Activated CD4-positive, alpha-beta T cell treated with anti-CD3 and anti-CD28 coated beads for 24 hours (primary cell): Measurements from ENCODE around the gene RNASE12.
"Not testable (repeated sequence)": the region's sequence is repeated elsewhere in the genome, so short reads cannot be mapped to it uniquely, and the experiment has no call there.

Experiments used
- DNase-seq, 2 donors: peaks; one replicate each; pipeline ENCODE4 v3.0.0-alpha.2; 2020; ENCODE audit warnings: low read depth in 2 of 2

RNASE12 gene

DNA sequence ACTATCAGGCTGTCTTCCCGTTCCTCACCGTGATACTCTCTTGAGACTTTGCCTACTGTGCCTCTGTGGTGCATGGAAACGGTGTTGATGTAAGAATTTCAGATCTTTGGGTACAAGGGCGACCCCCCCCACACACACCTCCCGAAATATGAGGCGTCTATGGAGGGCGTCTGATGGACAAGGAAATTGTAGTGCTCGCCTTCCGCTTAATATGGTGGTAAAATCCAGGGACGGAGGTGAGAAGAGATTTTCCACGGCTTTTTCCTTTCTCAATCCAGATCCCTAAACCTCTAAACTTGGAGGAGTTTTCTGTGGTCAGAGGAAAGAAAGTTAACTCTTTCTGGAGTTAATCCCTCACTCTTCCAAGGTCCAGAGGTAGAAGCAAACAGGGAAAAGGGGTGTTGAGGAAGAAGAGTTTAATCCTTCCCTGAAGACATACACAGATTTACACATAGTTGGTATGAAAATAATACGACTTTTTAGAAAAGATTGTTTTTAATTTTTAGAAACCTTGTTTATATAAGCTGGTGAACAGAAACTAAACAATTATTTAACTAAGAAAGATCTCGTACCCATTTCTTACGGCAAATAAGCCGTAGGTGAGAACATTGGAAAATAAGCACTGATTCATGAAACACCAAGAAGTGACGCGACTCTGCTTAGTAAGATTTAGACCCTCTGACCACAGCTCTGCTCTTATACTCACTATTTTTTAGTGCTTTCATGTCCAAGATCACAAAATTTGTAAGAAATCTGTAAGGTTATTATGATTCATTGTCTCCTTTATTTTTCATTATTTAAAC, 23.1 kb upstream of the RNASE12 start:
- DNase-seq = no peak

DNA sequence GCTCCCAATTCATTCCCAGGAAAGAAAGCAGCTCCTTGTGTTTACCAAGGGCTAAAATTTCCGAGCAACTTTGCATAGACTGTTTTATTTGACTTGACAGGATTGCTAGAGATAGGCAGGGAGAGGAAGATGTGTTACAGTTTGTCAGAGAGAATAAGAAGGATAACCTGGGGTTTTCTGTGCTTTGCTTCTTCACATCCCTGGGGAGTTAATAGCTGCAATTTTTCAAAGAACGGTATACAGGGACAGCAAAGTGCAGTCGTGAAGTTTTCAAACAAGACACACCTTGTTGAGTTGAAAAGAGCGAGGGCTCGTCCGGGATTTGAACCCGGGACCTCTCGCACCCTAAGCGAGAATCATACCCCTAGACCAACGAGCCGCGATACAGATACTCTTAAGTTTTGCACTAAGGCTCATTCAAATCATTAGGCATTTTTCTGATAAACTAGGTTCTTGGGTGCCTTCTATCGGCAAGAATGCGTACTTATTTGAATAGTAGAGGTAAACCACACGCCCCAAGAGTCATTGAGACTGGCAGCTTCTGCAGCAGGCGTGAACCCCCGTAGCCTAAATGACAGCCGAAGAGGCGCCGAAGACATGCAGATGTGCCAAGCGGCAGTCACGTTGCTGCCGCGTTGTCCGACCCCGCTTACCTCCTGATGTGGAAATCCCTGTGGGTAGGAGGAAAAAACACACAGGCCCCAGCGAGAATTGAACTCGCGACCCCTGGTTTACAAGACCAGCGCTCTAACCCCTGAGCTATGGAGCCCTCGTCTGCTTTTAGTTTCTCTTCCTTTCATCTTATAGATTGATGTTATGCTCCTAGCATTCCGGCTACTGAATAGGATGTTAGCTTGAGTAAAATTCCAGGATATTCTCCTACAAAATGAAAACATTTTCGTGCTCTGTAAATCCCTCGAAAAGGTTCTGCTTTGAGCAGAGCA, 22.2 kb upstream of the RNASE12 start:
- peak; percentile 73 to 78 for DNase-seq

DNA sequence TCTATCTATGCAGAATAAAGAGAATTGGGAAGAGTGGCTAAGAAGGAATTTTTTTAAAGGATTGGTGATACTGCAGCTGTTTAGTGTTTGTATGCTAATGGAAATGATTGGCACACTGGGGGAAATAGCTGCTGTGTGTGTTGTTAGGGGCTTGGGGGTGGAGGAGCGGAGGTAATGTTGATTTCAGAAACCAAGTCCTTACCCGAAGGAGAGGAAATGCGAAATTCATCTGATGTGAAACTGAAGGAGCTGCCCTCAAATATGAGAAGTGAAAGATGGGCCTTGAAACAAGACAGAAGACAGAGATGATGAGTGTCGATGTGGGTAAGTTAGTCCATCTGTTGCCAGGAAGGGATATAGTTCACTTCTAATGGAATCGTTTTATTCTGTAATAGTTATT, 21.2 kb upstream of the RNASE12 start:
- DNase-seq = no peak

DNA sequence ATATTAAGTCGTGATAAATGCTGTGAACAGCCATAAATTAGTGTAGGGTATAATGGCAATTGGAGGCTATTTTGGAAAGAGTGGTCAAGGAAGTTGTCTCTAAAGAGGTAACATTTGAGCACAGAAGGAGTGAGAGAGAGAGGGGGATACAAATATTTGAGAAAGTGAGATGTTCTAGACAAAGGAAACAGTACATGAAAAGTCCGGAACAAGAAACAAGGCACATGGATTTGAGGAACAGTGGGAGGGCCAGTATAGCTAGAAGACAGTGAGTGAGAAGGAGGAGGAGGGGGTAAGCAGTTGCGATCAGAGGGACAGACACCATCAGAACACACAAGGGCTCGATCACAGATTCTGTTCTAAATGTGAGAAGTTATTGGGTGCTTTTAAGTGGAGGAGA, 20.1 kb upstream of the RNASE12 start:
- no peak for DNase-seq

DNA sequence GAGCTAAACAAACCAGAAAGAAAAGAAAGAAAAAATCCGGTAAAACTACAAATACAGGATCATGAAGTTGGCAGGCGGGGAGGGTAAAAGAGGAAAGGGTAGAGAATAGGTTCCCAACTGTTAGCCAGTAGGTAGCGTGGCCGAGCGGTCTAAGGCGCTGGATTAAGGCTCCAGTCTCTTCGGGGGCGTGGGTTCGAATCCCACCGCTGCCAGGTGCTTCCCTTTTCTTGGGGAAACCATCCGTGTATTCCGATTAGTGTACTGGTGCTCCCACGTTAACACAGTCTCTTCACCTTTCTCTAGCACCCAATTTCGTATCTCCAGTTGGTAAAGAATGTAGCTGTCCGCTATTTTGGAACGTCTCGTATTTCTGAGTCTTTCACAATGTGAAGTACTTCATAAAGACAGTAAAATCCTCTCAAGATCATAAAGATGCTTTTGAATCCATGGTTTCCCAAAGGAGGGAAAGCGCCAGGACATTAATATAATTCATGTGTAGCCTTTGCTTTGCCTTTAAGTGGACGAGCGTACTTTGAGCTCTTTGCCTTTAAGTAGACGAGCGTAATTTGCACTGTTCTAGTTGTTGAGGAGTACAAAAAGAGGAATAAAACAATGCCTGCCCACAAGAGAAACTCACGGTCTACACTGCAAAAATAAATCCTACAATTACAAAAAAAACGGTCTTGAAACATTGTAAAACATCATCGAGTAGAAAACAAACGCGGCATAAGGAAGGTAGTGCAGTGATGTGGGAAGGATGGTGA, 19.0 kb upstream of the RNASE12 start:
- DNase-seq = peak; percentile 72 to 80

DNA sequence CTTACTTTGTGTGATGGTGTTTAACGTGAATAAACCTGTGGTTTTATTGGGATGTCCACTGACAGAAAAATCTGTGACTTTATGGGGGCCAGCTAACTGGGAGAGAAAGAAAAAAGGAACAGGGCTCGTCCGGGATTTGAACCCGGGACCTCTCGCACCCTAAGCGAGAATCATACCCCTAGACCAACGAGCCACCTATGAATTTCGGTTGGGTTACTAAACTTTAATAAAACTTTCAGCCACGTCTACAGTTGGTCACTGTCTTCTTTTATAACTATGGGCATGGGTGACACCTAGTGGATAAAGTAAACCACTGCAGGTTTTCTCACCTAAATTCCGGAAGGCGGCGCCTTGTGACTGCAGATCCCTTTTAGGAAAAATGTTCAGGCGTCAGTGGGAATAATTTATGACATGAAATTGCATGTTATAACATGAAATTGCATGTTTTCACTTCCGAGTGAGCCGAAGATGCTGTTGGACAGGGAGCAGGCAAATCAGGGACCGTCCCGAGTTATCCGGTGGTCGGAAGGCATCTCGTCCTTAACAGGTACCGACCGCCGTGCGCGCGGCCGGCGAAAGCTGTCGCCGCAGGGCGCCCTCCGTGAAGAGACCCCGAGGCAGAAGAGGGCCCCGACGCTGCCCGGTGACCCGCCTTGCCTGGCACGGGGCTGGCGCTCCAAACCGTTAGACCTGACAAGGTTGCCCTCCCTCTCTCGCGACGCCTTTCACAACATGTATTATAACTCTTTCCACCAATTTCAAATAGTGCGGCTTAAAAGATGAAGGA, 18.2 kb upstream of the RNASE12 start:
- DNase-seq = peak in 1 of 2 donors; percentile 53

DNA sequence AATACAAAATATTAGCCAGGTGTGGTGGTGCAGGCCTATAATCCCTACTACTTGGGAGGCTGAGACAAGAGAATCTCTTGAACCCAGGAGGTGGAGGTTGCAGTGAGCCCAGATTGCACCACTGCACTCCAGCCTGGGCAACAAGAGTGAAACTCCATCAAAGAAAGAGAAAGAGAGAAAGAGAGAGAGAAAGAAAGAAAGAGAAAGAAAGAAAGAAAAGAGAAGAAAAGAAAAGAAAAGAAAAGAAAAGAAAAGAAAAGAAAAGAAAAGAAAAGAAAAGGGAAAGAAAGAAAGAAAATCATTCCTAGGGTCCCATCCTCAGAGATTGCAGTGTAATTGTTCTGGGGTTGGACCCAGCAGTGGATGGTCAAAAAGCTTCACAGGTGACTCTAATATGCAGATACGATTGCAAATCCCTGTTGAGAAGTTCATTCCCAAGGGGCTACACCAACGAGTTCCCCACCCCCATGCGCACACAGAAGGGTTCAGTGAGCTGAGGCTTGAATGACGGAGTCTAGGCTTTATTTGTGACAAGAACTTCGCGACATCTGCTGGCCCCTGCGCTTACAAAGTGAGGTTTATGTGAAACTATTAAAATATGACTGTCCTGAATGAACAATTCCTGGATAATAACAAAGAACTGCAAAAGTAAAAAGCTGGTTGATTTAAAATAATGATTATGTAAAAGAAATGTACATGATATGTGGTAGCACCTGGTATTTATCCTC, 17.4 kb upstream of the RNASE12 start:
- DNase-seq = no peak

DNA sequence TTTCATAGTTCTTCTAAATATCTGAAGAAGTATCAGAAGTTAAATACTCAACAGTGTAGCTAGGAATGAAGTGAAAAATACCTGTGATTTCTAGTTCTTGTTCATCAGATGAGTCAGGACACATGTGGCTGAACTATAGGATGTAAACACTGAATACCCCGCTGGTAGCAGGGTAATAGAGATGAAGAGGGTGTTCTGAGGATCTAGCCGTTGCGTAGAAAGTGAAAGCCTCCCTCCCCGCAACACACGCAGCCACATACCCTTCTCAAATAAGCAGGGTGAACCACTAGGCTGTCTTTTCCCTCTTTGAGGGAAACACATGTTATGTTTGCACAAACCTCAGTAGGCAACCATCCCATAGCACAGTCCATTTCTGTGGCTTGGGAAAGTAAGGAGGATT, 16.4 kb upstream of the RNASE12 start:
- no peak for DNase-seq

DNA sequence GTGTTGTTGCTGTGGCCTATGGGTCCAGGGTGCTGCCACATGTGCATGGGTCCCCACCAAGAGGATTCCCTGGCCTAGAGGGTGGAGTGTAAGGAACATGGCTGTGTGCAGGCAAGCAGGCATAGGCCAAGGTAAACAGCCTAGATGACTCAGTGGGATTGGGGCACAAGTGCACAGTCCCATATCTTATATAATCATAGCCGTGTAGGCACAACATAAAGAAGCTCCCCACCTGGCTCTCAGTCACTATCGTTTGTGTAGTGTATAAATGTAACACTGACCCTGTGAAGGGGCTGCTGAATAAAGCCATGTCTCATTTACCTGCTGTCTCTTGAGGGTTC, 15.7 kb upstream of the RNASE12 start:
- no peak for DNase-seq

DNA sequence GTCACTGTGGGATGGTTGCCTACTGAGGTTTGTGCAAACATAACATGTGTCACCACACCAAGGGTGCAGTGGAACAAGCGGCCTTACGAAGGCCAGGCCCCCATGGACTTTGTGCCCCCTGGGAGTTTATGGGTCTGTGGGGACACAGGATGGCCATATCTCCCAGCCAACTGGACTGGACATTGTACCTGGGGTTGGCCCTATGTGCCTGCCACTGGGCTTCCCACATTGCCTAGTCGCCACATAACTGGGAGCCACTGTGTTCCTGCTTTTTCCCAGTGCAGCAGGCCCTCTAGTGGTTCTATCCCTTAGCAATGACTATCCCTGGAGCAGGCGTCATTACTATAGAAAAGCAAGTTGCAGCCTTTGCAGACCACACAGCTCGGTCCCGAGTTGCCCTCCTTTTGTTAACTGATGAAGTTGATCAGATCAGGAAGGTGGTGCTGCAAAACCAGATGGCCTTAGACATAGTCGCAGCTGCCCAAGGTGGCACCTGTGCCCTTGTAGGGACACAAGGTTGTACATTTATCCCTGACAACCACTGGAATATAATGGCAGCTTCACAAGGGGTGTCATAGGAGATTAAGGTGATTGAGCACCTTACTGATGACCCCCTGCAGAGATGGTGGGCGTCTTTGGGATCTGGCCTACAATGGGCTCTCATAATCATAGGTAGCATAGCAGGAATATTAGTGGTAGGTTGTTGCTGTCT, 15.2 kb upstream of the RNASE12 start:
- DNase-seq = no peak

DNA sequence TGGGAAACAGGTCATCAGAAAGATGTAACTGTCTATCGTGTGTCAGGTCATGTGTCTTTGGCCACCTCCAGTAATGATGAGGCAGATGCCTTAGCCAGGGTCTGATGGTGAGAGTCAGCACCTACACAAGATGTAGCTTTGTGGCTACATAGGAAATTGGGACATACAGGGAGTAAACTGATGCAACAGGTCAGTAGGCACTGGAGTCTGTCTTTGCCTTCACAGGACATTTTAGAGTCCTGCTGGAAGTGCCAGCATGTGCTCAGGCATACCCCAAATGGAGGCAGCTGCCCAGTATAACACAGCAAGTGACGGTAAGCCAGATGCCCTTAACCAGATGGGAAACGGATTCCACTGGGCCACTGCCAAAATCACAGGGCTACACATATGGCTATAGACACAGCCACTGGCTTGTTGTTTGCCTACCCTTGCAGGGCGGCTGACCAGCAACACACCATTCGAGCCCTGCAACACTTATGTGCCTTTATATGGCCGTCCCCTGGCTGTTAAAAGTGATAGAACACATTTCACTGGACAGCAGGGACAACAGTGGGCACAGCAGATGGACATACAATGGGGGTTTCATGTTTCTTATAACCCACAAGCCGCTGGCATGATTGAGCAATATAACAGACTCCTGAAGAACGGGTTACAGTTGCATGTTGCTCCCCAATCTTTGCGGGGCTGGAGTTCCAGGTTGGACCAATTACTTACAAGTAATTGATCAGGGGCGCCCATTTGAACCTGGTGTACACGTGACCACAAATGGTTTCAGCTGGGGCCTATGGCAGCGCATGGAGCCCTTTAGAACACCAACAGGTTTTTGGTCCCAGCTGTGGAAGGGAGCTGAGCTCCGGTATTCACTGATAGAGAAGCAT, 12.9 kb upstream of the RNASE12 start:
- no peak for DNase-seq

DNA sequence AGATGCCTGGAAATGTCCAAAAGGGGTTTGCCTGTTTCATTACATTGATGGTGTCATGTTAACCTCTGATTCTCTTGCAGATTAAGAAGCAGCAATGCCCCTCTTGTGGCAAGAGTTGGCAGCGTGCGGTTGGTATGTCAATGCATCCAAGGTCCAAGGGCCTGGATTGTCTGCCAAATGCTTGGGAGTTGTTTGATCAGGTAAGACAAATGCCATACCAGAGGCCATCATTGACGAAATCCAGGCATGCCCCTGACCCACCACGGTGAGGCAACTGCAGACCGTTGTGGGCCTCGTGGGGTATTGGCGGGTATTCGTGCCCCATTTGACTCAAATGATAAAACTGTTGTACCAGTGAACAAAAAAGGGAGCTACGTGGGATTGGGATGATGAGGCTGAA, 11.4 kb upstream of the RNASE12 start:
- no peak for DNase-seq

DNA sequence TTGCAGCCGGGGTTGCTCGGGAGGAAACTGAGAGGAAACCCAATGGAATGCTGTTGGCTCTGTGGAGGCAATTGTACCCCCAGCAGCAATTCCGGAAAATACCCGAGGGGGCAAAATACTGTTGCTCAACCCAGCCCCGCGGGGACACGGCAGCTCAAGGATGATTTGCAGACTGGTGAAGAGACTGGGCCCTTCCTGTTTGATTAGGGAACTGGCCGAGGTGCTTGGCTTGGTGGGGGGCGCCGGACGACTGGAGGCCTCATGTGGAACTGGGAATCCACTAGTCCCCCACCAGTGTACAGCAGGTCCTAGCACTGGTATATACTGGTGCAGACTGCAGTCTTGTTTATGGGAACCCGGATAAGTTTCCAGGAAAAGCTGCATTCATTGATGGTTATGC, 10.3 kb upstream of the RNASE12 start:
- no peak for DNase-seq

DNA sequence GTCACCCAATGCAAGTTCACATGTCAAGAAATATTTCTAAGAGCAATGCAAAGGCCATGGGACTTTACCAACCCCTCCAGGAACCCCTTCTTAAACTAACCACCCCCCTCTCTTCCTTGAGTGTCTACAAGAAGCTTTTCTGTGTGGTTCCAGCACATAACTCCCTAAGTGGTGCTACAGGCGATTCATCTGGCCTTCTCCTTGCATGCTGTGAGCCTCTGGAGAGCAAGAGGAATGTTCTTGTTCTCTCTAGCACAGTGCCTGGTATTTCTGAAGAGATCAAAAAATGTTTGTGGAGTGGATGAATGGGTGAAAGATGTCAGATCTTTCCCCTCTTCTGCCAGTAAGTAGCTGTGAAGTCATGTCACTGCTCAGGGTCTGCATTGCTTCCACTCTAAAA, 5.9 kb upstream of the RNASE12 start:
- no peak for DNase-seq

DNA sequence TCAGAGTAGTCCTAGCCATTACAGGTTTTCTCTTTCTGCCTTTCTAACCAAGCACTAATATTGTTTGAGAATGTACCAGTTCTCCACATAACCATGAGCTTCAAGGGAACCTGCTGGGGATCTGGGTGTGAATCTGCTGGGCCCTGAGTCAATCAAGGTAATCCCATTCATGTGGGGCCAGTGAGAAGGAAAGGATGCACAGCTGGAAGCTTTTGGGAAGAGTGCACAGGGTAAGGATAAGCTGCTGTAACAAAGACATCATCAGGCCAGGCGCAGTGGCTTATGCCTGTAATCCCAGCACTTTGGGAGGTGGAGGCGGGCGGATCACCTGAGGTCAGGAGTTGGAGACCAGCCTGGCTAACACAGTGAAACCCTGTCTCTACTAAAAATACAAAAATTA, 4.5 kb upstream of the RNASE12 start:
- DNase-seq = not testable (repeated sequence)

DNA sequence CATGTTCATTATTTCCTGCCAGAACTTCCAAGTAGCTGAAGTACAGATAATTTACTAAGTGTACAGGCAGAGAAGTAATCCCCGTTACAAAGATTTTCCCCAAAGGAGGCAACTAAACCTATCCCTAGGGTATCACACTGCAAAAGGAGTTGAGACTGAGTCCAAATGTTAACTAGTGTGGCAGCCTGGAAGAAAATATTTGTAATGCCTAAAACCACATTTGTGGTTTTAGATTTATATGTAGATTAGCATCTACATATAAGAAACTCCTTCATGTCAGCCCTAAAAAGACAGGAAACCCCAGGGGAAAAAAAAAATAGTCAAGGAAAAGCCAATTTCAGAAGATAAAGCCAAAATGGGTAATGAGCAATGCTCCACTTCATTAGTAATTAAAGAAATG, 1.4 kb upstream of the RNASE12 start:
- DNase-seq = no peak

DNA sequence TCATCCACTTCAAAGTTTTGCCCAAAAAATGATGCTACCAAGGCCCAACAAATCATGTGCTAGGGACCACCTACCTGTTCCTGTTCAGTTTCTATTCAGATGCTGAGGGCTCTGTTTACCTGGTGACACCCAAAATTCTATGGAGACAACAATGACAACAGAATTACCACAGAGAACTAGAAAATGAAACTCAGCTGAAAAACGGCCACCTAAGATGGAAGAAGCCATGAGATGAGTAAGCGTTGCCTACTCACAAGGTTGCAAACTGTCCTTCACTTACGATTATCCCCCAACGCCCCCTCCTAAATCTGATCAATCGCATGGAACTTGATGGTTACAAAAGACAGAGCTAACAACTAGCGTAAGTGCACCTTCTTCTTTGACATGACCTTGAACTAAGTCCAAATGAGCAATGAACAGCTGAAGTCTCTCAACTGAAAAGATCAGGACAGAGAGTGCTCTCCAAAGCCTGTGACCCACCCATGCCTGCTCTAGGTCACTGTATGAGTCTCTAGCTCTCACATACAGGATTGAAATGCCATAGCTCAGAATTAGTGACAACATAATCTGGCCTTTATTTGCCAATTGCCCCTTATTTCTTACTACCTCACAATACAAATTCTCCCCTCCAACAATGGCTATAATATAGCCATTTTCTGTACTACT, 3.6 kb downstream of the RNASE12 start, which contains the start of gene RNASE11:
RNASE11 (minus strand) TSS at position 513 of the 666 bp plus-strand sequence.
- DNase-seq = no peak

DNA sequence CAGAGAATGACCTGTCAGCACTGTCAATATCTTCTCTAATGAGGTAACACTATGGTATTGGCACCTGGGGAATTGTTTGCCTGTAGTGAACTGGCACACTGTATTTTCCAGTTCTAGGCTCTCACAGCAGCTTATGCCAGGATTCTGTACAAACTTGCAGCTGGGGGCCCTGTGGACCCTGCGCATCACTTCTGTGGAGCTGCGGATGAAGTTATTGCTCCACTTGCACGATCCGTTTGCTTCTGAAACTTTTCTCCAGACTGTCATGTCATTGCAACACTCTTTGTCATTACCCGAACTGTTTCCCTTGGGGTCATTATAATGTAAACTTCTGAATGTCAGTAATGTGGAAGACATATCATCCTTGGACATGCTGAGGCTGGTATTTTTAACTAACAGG, 7.3 kb downstream of the RNASE12 start:
- no peak for DNase-seq
